ENCODE measurements around the gene ACD.

The ACD gene

GRCh38 chr16:67675579-67675935 lies 15.5 kb upstream of the ACD start:
- no peak for DNase-seq

GRCh38 chr16:67674851-67675578 lies 15.0 kb upstream of the ACD start:
- no peak for DNase-seq

GRCh38 chr16:67673712-67674580 lies 13.9 kb upstream of the ACD start:
- DNase-seq: no peak

GRCh38 chr16:67672739-67673662 lies 12.9 kb upstream of the ACD start:
- DNase-seq: peak; percentile 60 to 67

- no peak for DNase-seq
Measured at GRCh38 chr16:67672306-67672705, 12.2 kb upstream of the ACD start.

- DNase-seq: no peak
Measured at GRCh38 chr16:67669499-67670101, 9.5 kb upstream of the ACD start.

GRCh38 chr16:67668495-67669157 lies 8.6 kb upstream of the ACD start:
- no peak for DNase-seq

GRCh38 chr16:67667817-67668494 lies 7.9 kb upstream of the ACD start:
- peak; percentile 77 to 84 for DNase-seq

GRCh38 chr16:67667453-67667816 lies 7.4 kb upstream of the ACD start:
- no peak for DNase-seq

GRCh38 chr16:67666559-67667452 lies 6.7 kb upstream of the ACD start, which contains the start of the genes C16orf86 and ENKD1:
C16orf86 (plus strand) TSS chr16:67666814; CDS start chr16:67666971, 157 bp downstream.
ENKD1 (minus strand) TSS chr16:67666750; CDS start chr16:67666442, 308 bp downstream.
- peak; percentile 78 to 83 for DNase-seq

GRCh38 chr16:67666032-67666551 lies 6.0 kb upstream of the ACD start:
- DNase-seq: peak; percentile 21 to 37

- DNase-seq: no peak
Measured at GRCh38 chr16:67665598-67665997, 5.5 kb upstream of the ACD start.

- DNase-seq: no peak
Measured at GRCh38 chr16:67664871-67665270, 4.8 kb upstream of the ACD start.

- DNase-seq: no peak
Measured at GRCh38 chr16:67664258-67664657, 4.2 kb upstream of the ACD start.

- no peak for DNase-seq
Measured at GRCh38 chr16:67663877-67664222, 3.8 kb upstream of the ACD start.

- DNase-seq: peak; percentile 53 to 65
Measured at GRCh38 chr16:67663151-67663876, 3.3 kb upstream of the ACD start.

- no peak for DNase-seq
Measured at GRCh38 chr16:67662653-67663010, 2.6 kb upstream of the ACD start.

- no peak for DNase-seq
Measured at GRCh38 chr16:67661886-67662652, 2.0 kb upstream of the ACD start.
